Right ventricle myocardium superior (tissue), 1 donor: Measurements from ENCODE around the gene TRIM59. TPM values are rescaled to one million over a fixed set of nuclear protein-coding genes. Genes with fewer than 3 reads are reported as not detected.

Experiments
- ATAC-seq: fragments of 200-7000 bp; cut with Tn5 transposase; one replicate; pipeline ENCODE4 v1.9.1; 2020; ENCODE audit warnings: mild to moderate bottlenecking; ENCODE audit not compliant: poor library complexity
- DNase-seq: peaks from one replicate; pipeline ENCODE4 v3.0.0-alpha.2; 2020
- intact Hi-C: fragments of 100-400 bp; cut with DNase I; formaldehyde crosslinking; loops from one replicate; pipeline ENCODE4 v1.11.2; 2022
- microRNA-seq: library from miRNA; unstranded; fragments of <30 nt; microRNA quantifications from one replicate; pipeline ENCODE4 v1.2.0, GENCODE V29; 2020
- total RNA-seq: library from RNA; stranded (reverse); fragmentation: NEBNext Ultra II Directional; extraction: Animal tissue kit (Norgen Biotek cat#: 25700); gene quantifications from one replicate; pipeline ENCODE4 v1.2.1, GENCODE V29; 2021
- donor health status: DM: no; HTN: yes; CAD: no; lungs with severe emphysema.

Gene TRIM59
- total RNA-seq, 1 donor from 2014 or later = 0.19 TPM

DNA sequence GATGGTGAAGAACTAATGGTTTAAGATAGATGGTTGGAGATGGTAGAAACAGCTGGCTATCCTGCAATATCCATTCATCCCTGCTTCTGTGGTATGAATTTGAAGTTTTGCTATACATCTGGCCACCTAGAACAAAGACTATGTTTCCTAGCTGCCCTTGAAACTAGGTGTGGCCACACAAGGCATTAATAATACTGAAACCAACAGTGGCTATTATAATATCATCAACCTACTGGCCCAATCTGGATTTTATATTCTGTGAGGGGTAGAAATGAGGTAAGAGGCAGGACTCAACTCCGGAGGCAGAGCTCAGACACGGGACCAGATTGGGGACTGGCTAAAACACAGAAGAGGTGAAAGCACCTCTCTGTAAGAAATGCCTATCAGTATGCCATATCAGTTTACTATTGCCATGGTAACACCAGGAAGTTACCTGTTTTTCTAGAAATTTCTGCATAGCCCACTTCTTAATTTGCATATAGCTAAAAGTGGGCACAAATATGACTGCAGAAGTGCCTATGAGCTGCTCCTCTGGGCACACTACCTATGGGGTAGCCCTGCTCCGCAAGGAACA is 58.9 kb downstream of the TRIM59 start:
- DNase-seq = no peak
- no peak for ATAC-seq
- intact Hi-C loops = no loop called here

Small RNAs within 50 kb of the gene (microRNA-seq; reads per million reads assigned to microRNA genes)
- gene MIR15B (697 reads per million, percentile 80 among the genes with 10 or more reads in this experiment), gene MIR16-2 (457 reads per million, percentile 74 among the genes with 10 or more reads in this experiment)

Other genes with a start within 250 kb of the TRIM59 start
- gene C3orf80, start 224.4 kb downstream of the TRIM59 start, total RNA-seq = not detected
- 8.3 TPM for gene IFT80, start 50.6 kb downstream of the TRIM59 start, total RNA-seq
- 19.4 TPM for gene SMC4, start 50.1 kb downstream of the TRIM59 start, total RNA-seq
- gene KPNA4, start 115.8 kb upstream of the TRIM59 start, total RNA-seq = 114 TPM
- not detected for gene ARL14, start 227.4 kb upstream of the TRIM59 start, total RNA-seq